Gastrocnemius medialis (tissue), 4 donors: ENCODE data around the gene LRRC75B. TPM values are rescaled to one million over a fixed set of nuclear protein-coding genes. Genes with fewer than 3 reads are reported as not detected.

Experiments used
- ATAC-seq, 2 donors: fragments of 150-250 bp; one replicate each; pipeline ENCODE4 v1.9.1; 2016
- DNase-seq, 2 donors: peaks; one replicate each; pipeline ENCODE4 v3.0.0-alpha.2; 2019
- H3K27ac ChIP-seq, 4 donors: fragments of 200-600 bp; sonication (generic); 1 replicate in 1 of 4; 2 replicates in 3 of 4; pipeline ENCODE4 v1.5.1; 2016 to 2018; ENCODE audit warnings: mild to moderate bottlenecking in 2 of 4, moderate library complexity in 1 of 4
- H3K27me3 ChIP-seq, 3 donors: fragments of 200-600 bp; sonication (generic) in 2 of 3; 1 replicate in 1 of 3; 2 replicates in 2 of 3; pipeline versions ENCODE4 v1.5.1 to v1.6.0; 2016 to 2019; ENCODE audit warnings: mild to moderate bottlenecking in 1 of 3, moderate library complexity in 1 of 3
- H3K36me3 ChIP-seq, 2 donors: fragments of 200-600 bp; sonication (generic) in 1 of 2; one replicate each; pipeline ENCODE4 v1.5.1; 2017 to 2018
- H3K4me1 ChIP-seq, 2 donors: fragments of 200-600 bp; sonication (generic) in 1 of 2; one replicate each; pipeline ENCODE4 v1.5.1; 2016 to 2017; ENCODE audit warnings: mild to moderate bottlenecking in 2 of 2
- H3K4me3 ChIP-seq, 4 donors: fragments of 200-600 bp; sonication (generic) in 3 of 4; 1 replicate in 1 of 4; 2 replicates in 3 of 4; pipeline ENCODE4 v1.5.1; 2016 to 2019; ENCODE audit warnings: mild to moderate bottlenecking in 2 of 4
- H3K9me3 ChIP-seq, 3 donors: fragments of 200-600 bp; sonication (generic) in 2 of 3; 1 replicate in 1 of 3; 2 replicates in 2 of 3; pipeline ENCODE4 v1.5.1; 2016 to 2019
- CTCF ChIP-seq, 5 experiments: fragments of 450-650 bp in 3 of 5; fragments of 200-600 bp in 2 of 5; sonication (generic) in 2 of 5; IDR thresholded peaks in 4 of 5; conservative IDR thresholded peaks in 1 of 5; 1 replicate in 4 of 5; 2 replicates in 1 of 5; pipeline ENCODE4 v1.5.1; 2016 to 2019; ENCODE audit warnings: antibody characterized with exemption in 5 of 5, mild to moderate bottlenecking in 3 of 5, moderate library complexity in 3 of 5
- POLR2A ChIP-seq, 2 donors: fragments of 450-650 bp; IDR thresholded peaks; one replicate each; pipeline ENCODE4 v1.6.1; 2017; ENCODE audit warnings: antibody characterized with exemption in 2 of 2, mild to moderate bottlenecking in 2 of 2, moderate library complexity in 2 of 2
- in situ Hi-C, 4 donors: fragments of 200-750 bp; cut with MboI; loops; one replicate each; pipeline versions ENCODE4 v1.15.0 to v1.8.0; 2017; ENCODE audit warnings: low sequenced_read_pairs in 4 of 4
- intact Hi-C: fragments of 100-400 bp; cut with DNase I; formaldehyde crosslinking; loops from one replicate; pipeline ENCODE4 v1.15.1; 2023; ENCODE audit warnings: low total_unique reads
- total RNA-seq, 4 donors: library from RNA; depleted of rRNA; stranded (reverse); fragments of >200 nt; gene quantifications; one replicate each; pipeline versions ENCODE4 v1.1.0 to v1.2.3, GENCODE V29; 2016

The LRRC75B gene
- total RNA-seq, 4 donors from 2014 or later: 1.9 to 3.4 (median 2.8) TPM

- Histone ChIP-seq H3K27me3 (no peaks in the 10 kb centered on the region), H3K36me3 (no peaks in the 10 kb centered on the region), H3K4me1 (no peaks in the 10 kb centered on the region), H3K9me3 (no peaks in the 10 kb centered on the region), H3K4me3 (peak overlapping the region; percentile 56 to 75 (median 62)), H3K27ac (peak overlapping the region; percentile 54 to 64 (median 63))
- intact Hi-C loops (no loop called here), in situ Hi-C loops (no loop called here)
- DNase-seq (no peak), ATAC-seq (peak; percentile 17 to 29)
- TF ChIP-seq CTCF (IDR thresholded peaks at IDR 0.05 in 4 of 5, conservative IDR thresholded peaks at IDR 0.05 in 1 of 5): no peak
- no peak for TF ChIP-seq POLR2A (IDR thresholded peaks at IDR 0.05)
Observed at GRCh38 chr22:24592058-24592850, 619 bp downstream of the LRRC75B start.

DNA sequence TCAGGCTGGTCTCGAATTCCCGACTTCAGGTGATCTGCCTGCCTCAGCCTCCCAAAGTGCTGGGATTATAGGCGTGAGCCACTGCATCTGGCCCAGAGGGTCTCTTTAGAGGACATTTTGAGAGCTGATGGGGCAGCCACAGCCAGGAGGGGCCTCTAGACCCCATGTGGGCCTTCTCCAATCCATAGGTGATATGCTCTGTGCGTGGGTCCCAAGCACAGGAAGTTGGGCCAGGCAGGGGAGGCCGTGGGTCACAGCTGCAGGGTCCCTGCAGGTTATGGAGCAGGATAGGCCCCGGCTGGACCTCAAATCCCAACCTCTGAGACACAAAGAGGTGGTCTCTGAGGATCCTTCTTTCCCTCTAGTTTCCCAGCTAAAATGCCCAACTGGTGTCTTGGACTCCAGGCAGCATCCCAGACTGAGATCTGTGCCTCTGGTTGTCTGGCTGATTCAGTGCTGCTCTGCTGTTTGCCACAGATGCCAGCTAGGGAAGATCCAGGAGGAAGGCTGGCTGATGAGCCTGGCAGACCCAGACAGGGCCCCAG, 1.5 kb downstream of the LRRC75B start:
- intact Hi-C loops: no loop called here
- H3K36me3 ChIP-seq: no peaks in the 10 kb centered on the region
- no peak for DNase-seq
- no peak overlapping the region for H3K27ac ChIP-seq
- no peaks in the 10 kb centered on the region for H3K4me1 ChIP-seq
- ATAC-seq: no peak
- in situ Hi-C loops: no loop called here
- H3K27me3 ChIP-seq: no peaks in the 10 kb centered on the region
- no peak overlapping the region for H3K4me3 ChIP-seq
- H3K9me3 ChIP-seq: no peaks in the 10 kb centered on the region
- TF ChIP-seq POLR2A (IDR thresholded peaks at IDR 0.05) (no peak), CTCF (IDR thresholded peaks at IDR 0.05 in 4 of 5, conservative IDR thresholded peaks at IDR 0.05 in 1 of 5) (no peak)

DNA sequence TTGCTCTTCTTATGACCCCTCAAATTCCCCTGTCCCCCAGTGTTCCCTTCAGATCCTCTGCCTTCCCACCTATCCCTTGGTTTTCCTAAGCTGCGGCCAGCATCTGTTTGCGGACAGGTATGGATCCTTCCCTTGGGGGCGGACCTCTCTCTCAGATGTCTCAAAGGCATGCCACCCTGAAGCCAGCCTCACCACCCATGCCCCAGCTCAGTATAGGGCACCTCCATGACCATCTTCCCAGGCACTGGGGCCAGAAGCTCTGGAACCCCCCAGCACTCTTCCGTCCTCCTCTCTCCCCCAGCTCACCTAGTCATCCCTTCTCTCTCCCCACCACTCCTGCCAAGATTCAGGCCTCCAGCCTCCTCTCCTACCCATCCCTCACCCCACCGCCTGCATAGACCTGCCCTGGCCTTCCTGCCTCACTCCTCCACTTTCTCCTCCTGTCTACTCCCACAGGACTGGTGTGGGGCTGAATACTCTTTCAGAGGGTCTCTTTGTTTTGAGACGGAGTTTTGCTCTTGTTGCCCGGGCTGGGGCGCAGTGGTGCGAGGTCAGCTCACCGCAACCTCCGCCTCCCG, 2.2 kb downstream of the LRRC75B start:
- no peak for ATAC-seq
- Histone ChIP-seq H3K4me3 (no peak overlapping the region), H3K9me3 (no peaks in the 10 kb centered on the region), H3K36me3 (no peaks in the 10 kb centered on the region), H3K27me3 (no peaks in the 10 kb centered on the region), H3K4me1 (no peaks in the 10 kb centered on the region), H3K27ac (no peak overlapping the region)
- intact Hi-C loops: no loop called here
- DNase-seq: no peak
- no peak for TF ChIP-seq CTCF (IDR thresholded peaks at IDR 0.05 in 4 of 5, conservative IDR thresholded peaks at IDR 0.05 in 1 of 5)
- no peak for TF ChIP-seq POLR2A (IDR thresholded peaks at IDR 0.05)
- in situ Hi-C loops: no loop called here

DNA sequence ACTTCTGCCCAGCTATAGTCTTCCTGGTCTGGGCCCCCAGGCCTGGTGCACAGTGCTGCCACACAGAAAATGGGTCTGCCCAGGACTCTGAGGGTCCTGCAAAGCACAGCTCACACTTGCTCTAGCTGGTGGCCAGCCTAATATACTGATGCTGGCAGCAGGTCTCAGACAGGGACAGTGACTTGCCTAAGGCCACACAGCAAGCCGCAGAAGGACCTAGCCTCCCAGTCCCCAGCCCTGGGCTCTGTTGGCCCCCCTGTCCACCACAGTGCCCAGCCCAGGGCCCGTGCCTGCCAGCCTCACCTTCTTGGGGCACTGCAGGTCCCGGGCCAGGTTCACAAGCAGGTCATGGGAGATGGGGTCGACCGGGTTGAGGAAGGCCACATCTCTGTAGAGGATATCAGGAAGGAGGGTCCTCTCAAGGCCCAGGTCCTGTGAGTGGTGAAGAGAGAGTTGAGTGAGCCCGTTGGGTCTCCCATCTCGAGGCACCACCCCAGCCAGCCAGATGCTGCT, 3.3 kb downstream of the LRRC75B start:
- DNase-seq (no peak), ATAC-seq (no peak)
- intact Hi-C loops: no loop called here
- no peaks in the 10 kb centered on the region for H3K36me3 ChIP-seq
- TF ChIP-seq CTCF (IDR thresholded peaks at IDR 0.05 in 4 of 5, conservative IDR thresholded peaks at IDR 0.05 in 1 of 5): no peak
- no peak for TF ChIP-seq POLR2A (IDR thresholded peaks at IDR 0.05)
- H3K27ac ChIP-seq: no peak overlapping the region
- H3K27me3 ChIP-seq: no peaks in the 10 kb centered on the region
- no peaks in the 10 kb centered on the region for H3K4me1 ChIP-seq
- H3K4me3 ChIP-seq: no peak overlapping the region
- no peaks in the 10 kb centered on the region for H3K9me3 ChIP-seq
- in situ Hi-C loops: no loop called here
